HG03520 (cell line): ENCODE results near the gene CRY2.
"Not testable (repeated sequence)": the region's sequence is repeated elsewhere in the genome, so short reads cannot be mapped to it uniquely, and the experiment has no call there.

Experiments
- ATAC-seq: cut with Tn5 transposase; IDR thresholded peaks from one replicate; pipeline ENCODE4 v1.9.1; 2021; ENCODE audit warnings: mild to moderate bottlenecking, moderate library complexity; ENCODE audit not compliant: unreplicated experiment

The CRY2 gene

GRCh38 chr11:45897556-45897955, 50.3 kb downstream of the CRY2 start:
- ATAC-seq, result no peak

- no peak for ATAC-seq
Measured at GRCh38 chr11:45899086-45899447, 51.8 kb downstream of the CRY2 start.

GRCh38 chr11:45899448-45900174, 52.3 kb downstream of the CRY2 start:
- peak; percentile 71 for ATAC-seq

DNA sequence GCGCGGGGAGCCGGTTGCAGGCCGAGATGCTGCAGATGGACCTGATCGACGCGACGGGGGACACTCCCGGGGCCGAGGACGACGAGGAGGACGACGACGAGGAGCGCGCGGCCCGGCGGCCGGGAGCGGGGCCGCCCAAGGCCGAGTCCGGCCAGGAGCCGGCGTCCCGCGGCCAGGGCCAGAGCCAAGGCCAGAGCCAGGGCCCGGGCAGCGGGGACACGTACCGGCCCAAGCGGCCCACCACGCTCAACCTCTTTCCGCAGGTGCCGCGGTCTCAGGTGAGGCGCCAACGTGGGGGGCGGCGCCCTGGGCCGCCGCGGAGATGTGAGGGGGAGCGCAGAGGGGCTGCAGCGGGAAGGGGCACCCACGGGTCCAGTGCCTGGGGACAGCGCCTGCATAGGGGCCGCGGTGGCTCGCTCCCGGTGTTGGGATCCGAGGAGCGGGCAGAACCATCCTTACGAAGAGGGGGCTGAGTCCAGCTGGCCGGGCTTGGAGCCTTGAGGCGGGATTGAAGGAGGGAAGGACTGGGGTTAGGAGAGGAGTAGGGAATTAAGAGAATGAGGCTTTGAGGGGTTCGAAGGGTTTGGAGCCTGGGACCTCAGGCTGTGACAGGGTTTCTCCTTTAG, 53.0 kb downstream of the CRY2 start:
- ATAC-seq, result not testable (repeated sequence)

DNA sequence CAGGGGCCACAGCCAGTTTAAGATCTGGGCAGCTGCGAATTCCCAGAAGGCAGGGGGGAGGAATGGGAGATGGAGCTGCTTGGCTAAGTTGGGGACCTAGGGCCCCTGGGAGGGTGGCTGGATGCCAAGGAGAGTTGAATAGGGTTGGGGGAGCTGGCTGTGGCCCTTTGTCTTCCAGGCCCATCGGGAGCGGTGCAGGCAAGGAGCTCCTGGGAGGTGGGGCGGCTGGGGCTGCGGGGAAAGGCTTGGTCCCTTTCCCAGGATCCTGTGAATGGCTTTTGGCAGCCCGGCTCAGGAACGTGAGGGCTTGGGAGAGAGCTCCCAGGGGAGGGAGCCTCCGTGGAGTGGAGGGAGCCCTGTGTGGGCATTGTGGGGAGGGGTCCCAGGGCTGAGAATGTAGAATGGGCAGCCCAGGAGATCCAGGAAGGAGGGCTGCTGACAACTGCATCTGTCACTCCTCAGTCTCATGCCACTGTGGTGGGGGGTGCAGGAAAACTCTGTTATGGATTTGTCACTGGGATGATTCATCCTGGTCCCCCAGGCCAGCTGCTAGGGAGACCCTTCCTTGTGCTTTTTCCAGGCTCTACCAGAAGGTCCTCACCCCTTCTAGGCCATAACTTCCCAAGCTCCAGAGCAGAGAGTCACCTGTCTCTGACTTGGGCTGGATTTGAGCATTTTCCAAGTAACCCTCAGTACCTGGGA, 53.8 kb downstream of the CRY2 start:
- ATAC-seq, result no peak

GRCh38 chr11:45901626-45902025, 54.4 kb downstream of the CRY2 start:
- no peak for ATAC-seq

- no peak for ATAC-seq
Measured at GRCh38 chr11:45902452-45903380, 55.4 kb downstream of the CRY2 start.

DNA sequence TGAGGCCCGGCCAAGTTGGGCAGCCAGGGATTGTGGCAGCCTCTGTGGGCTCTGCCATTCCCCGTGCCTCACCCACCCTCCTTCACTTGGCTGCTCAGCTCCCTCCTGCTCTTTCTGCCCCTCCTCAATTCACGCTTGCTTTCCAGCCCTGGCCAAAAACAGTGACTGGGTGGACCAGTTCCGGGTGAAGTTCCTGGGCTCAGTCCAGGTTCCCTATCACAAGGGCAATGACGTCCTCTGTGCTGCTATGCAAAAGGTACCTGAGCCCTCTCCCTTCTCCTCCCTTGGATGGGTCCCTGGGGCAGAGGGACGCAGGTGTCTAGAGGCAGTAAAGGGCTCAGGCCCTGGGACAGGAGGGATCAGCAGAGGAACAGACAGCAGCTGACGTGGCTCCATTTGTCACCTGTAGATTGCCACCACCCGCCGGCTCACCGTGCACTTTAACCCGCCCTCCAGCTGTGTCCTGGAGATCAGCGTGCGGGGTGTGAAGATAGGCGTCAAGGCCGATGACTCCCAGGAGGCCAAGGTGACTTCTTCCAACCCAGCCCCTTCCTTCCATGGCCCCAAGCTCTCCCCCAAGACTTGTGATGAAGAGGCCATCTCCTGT, 57.1 kb downstream of the CRY2 start:
- ATAC-seq, result no peak

- ATAC-seq, result no peak
Measured at GRCh38 chr11:45905095-45905494, 57.8 kb downstream of the CRY2 start.

DNA sequence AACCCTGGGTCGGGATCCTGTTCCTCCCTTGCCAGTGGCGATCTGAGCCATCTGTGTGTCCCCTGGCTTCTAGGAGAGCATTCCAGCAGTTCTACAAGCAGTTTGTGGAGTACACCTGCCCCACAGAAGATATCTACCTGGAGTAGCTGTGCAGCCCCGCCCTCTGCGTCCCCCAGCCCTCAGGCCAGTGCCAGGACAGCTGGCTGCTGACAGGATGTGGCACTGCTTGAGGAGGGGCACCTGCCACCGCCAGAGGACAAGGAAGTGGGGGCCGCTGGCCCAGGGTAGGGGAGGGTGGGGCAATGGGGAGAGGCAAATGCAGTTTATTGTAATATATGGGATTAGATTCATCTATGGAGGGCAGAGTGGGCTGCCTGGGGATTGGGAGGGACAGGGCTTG, 58.3 kb downstream of the CRY2 start:
- not testable (repeated sequence) for ATAC-seq

DNA sequence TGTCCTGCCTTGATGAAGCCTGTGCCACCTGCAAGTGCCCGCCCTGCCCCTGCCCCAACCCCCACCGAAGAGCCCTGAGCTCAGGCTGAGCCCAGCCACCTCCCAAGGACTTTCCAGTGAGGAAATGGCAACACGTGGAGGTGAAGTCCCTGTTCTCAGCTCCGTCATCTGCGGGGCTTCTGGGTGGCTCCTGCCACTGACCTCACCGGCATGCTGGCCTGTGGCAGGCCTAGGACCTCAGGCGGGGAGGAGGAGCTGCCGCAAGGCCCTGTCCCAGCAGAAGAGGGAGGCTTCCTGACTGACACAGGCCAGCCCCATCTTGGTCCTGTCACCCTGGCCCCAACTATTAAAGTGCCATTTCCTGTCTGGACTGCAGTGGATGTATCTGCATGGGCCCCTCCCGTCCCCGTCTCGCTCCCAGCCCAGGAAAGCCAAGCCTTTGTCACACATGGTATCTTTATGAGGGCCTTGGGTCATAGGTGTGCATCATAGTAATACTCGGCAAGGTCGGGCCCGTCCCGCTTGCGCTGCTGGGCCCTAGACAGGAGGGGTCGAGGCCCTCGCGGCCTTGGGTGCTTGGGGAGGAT, 58.9 kb downstream of the CRY2 start:
- ATAC-seq, result no peak

GRCh38 chr11:45906965-45907611, 59.8 kb downstream of the CRY2 start, which contains the start of gene FREY1:
Gene FREY1 (minus strand): TSS chr11:45907271. CDS start chr11:45907245, 26 bp downstream.
- ATAC-seq, result no peak

DNA sequence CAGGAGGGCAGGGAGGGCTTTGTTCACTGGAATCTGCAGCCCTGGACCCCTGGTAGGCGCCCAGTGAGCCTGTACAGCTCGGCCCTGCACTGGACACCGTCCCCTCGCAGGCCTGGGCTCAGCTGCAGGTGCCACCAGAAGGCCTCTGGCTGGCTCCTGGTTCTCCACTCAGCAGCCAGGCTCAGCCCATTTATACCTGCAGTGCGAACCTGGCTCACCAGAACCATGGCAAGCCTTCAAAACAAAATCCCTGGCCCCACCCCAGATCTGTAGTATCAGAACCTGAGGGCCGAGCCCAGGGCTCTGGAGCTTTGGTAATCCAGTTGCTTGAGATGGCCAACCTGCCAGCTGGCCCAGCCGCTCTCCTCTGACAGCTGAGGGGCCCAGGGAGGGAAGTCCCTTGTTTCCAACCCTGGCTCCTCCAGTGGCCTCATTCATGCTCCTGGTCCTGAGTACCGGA, 60.7 kb downstream of the CRY2 start:
- no peak for ATAC-seq

- ATAC-seq, result no peak
Measured at GRCh38 chr11:45909594-45910475, 62.6 kb downstream of the CRY2 start.

- no peak for ATAC-seq
Measured at GRCh38 chr11:45910623-45911022, 63.3 kb downstream of the CRY2 start.

GRCh38 chr11:45913514-45913913, 66.2 kb downstream of the CRY2 start:
- no peak for ATAC-seq

DNA sequence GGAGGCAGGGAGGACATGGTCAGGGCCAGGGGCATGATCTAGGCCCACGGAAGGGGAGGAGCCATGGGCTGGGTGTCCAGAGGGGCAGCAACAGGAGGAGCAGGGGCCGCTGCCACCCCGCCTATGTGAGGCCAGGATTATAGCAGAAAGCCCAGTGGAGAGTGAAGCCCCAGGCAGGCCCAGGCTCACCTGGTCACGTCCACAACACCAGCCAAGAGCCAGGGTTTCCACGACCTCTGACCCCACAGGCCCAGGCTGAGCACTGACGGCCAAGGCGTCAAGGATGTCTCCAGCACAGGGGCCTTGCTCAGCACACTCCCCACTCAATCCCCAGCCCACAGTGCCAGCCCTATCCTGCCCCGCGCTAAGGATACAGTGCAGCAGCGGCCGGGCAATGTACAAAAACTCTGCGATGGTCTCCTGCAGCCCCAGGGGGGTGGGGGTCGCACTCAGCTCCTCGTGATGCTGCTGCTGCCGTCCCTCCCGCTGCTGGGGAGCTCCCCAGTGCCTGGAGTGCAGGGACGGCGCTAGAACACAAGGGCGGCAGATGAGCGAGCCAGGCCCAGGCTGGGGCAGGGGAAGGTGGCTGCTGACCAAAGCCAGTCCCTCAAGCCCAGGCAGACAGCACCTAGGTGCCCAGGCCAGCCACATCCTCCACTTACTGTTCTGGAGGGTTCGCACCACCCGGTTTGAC, 66.8 kb downstream of the CRY2 start:
- ATAC-seq, result no peak

GRCh38 chr11:45915446-45915845, 68.2 kb downstream of the CRY2 start:
- no peak for ATAC-seq
